HG03196 (cell line): ENCODE data around the gene ELAVL1.
"Not testable (repeated sequence)": the region's sequence is repeated elsewhere in the genome, so short reads cannot be mapped to it uniquely, and the experiment has no call there.

Source experiments
- ATAC-seq: cut with Tn5 transposase; IDR thresholded peaks from one replicate; pipeline ENCODE4 v1.9.1; 2021; ENCODE audit not compliant: unreplicated experiment

ELAVL1 gene

DNA sequence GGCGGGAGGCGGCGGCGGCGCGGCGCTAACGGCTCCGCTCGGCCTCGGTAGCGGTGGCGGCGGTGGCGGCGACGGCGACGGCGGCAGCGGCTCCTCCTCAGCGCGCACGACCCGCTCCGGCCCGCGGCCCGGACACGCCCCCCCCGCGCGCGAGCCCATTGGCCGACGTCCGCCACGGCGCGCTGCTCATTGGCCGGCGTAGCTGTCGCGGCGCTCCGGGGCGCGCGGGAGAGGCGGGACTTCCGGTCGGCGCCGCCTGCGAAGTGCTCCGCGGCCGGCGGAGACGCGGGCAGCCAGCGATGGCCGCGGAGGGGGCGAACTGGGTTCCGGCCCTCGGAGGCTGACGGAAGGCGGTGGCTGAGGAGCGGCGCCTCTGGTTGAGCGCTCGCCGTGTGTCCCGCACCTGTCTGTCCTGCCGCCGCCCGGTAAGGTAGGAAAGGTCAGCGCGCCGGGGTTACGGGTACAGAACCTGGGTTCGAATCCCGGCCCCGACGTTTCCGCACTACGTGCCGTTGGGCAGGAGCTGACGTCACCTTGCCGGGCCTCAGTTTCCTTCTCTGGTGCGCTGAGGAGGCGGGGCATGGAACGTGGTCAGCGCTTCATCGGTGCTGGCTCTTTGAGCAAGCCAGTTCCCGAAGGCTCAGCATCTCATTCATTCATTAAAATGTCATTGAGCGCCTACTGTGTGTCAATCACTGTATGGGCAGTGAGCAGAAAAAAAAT is at the start of gene ELAVL1:
TSS of gene ELAVL1 (minus strand) at position 108 of the 723 bp plus-strand sequence. CDS start 13,826 bp downstream, outside the sequence.
- ATAC-seq = peak; percentile 63

DNA sequence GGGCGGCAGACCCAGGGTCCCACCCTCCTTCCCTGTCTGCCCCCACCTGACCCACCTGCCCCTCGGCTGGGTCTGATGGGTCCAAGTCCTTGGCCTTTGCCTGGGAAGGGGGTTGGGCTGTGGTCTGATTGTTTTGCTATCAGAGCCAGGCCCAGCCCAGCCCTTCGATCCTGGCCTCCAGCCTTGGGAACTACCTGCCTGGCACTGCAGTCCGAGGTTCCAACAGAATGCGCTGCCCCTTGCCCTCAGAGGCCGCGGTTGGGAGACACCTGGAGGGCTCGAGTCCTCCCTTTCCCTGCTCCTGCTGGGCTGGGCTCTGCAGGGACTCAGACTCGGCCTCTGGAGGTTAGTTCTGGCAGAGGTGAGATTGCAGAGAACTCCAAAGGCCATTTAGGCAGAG is 48.7 kb upstream of the ELAVL1 start:
- no peak for ATAC-seq

DNA sequence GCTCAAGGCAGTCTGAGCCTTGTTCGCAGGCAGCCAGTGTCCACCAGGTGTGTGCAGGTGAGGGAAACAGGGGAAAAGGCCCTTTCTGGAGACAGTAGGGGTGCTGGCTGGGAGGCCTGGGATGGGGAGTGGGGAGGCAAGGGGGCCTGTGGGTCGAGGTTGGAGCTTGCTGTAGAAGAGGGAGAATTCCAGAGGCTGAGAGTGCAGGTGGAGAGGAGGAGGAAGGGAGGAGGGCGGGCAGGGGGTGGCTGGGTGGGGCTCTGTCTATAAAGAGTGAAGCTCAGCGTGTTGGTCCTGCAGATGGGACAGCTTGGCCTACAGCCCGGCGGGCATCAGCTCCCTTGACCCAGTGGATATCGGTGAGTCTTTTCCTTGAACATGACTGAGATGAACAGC is 47.0 kb upstream of the ELAVL1 start, which contains the start of gene CCL25:
TSS of gene CCL25 (plus strand) at position 297 of the 396 bp plus-strand sequence. CDS start 290 bp downstream, outside the sequence.
- no peak for ATAC-seq

DNA sequence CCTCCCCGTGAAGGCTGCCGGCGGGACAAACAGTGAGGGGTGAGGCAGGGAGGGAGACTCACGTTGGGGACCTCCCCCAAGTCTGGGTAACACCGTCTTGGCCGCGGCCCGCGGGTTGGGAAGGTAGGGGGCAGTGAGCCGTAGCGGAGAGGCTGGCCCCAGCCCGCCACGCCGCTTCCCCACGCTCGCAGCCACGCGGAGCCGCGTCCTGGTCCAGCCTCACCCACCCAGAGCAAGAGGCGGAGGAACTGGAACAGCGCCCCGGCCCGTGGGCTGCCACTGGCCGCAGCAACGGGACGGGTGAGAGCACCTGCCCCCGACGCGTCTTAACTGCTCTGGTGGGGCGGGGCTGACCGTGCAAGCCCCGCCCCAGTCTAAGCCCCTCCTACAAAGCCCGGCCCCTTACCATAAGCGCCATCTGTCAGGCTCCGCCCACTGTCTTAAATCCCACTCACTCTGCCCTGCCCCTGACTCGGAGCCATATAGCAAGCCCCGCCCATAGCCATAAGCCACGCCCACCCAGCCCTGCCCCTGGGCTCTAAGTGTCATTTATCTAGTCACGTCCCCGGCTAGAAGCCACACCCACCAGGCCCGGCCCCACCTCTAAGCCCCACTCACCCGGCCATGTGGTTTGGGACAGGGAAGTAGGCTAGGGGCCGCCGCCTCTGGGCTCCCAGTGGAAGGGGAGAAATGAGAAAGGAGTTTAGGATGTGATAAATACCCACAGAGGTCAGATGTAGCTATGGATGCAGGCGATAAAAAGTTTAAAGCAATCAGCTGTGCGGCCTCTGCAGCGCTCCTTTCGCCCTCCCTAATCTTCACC is 45.0 kb upstream of the ELAVL1 start:
- peak; percentile 77 for ATAC-seq

DNA sequence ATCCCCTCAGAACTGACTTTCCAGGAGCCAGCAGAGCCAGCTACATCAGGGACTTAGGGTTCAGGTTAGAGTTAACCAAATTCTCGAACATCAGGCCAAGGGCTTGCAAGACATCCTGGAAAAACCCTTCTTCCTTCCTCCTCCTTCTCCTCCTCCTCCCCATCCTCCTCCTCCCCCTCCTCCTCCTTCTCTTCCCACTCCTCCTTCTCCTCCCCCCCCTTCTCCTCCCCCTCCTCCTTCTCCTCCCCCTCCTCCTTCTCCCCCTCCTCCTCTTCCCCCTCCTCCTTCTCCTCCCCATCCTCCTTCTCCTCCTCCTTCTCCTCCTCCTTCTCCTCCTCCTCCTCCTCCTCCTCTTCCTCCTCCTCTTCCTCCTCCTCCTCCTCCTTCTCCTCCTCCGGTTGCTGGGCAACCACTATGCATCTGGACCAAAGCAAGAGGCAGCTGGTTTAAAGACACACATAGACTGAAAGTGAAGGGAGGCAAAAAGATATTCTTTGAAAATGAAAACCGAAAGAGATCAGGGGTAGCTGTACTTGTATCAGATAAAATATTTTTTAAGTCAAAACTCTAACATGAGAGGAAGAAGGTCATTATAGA is 41.2 kb upstream of the ELAVL1 start:
- no peak for ATAC-seq

DNA sequence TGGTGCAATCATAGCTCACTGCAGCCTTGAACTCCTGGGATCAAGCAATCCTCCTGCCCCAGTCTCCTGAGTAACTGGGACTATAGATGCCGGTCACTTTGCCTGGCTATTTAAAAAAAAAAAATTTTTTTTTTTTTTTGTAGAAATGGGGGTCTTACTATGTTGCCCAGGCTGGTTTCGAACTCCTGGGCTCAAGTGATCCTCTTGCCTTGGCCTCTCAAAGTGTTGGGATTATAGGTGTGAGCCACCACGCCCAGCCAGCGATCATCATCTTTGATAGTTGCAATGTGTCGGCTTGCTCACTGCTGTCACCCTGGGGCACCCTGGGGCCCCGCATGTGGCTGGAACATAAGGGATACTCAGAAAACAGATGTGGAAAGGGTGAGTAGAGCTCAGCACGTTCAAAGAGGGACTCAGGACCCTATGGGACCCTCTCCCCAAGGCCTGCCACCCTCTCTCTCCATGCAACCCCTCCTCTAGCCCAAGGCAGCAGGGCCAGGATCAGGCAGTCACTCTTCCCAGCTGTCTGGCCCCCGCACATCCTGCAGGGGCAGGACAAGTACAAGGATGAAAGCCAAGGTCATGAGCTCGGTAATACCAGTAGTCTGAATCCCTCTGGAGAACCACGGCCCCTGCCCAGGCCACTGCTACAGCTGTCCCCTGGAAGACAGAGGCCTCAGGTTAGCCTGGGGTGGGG is 40.6 kb upstream of the ELAVL1 start:
- no peak for ATAC-seq

DNA sequence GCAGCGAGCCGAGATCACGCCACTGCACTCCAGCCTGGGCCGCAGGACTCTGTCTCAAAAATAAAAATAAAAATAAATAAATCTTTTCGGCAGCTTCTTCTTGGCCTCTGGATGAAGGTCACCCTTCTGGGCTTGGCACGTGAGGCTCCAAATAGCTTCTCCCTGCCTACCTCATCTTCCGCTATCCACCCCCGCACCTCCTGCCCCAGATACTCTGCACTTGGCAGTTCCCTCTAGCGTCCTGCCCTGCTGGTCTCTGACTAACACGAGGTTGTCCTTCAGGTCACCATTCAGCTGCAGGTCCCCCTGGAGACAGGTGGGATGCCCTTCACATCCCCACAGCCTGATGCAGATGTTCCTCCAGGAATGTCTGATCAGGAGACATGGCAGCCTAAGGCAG is 38.6 kb upstream of the ELAVL1 start:
- ATAC-seq = no peak

DNA sequence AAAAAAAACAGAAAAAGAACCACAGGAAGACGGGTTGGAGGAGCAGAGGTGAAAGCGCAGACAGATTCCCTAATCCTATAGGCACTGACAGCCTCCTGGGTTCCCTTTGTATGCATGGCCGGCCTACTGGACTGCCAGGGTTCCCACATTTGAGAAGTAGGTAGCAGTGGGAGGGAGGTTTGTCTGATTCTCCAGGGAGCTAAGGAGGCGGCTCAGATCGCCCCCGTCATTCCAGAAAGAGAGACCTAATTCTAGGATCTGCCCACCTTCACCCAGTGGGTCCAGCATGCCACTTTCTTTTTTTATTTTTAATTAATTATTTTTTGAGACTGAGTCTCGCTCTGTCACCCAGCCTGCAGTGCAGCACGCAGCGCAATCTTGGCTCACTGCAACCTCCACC is 37.5 kb upstream of the ELAVL1 start:
- no peak for ATAC-seq

DNA sequence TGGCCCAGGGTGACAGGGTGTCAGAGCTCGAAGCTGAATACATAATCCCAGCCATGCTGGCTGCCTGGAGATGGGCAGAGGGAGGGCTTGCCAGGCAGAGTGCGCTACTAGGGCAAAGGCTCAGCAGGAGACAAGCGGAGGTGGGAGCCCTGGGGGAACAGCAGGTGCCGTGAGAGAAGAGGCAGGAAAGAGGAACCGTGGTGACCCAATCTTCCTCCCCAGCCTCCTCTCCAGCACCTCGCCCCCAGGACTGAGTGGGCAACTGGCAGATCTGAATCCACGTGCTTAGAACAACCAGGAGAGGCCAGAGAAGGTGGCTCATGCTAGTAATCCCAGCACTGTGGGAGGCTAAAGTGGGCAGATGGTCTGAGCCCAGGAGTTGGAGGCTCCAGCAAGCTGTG is 36.1 kb upstream of the ELAVL1 start:
- no peak for ATAC-seq

DNA sequence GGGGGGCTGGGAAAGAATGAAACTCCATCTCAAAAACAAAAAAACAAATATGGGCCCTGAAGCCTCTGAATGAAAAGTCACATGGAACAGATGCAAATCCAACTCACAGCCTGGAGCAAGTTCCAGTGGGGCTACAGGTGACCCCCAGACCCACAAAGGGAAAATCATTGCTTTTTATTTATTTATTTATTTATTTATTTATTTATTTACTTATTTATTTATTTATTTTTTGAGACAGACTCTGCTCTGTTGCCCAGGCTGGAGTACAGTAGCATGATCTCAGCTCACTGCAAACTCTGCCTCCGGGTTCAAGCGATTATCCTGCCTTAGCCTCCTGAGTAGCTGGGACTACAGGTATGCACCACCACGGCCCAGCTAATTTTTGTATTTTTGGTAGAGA is 33.8 kb upstream of the ELAVL1 start:
- ATAC-seq = no peak

DNA sequence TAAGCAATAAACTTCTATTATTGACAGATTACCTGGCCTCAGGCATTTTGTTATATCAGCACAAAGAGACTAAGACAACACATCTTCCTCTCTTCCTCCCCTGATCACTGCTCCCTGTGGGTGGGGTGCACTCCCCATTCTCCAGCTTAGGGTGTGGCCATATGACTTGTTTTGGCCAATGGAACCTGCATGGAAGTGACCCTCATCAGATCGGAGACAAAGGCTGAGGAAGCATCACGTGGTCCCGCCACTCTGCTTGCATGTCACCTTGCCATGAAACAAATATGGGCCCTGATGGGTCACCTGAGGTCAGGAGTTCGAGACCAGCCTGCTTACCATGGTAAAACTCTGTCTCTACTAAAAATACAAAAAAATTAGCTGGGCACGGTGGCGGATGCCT is 33.4 kb upstream of the ELAVL1 start:
- no peak for ATAC-seq

DNA sequence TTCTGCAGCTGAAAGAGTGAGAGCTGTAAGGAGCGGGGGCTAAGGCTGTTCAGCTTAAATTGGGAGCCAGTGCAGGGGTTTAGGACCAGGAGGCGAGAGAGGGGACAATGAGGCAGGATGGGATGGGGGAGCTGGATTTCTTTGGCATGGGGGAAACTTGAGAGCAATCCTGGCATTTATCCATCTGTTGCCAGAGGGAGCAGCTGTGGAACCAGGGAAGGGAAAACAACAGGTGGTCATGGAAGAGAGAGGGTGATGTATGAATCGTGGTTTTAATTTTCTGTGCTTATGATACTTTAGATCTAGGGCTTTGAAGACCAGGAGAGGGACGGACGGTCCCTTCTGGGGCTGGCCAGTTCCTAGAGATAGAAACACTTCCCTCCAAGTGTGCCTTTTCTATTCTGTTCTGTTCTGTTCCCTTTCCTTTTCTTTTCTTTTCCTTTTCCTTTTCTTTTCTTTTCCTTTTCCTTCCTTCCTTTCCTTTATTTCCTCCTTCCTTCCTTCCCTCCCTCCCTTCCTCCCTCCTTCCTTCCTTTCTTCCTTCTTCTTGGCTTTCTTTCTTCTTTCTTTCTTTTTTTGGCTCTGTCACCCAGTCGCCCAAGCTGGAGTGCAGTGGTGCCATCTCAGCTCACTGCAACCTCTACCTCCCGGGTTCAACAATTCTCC is 31.1 kb upstream of the ELAVL1 start:
- ATAC-seq = no peak

DNA sequence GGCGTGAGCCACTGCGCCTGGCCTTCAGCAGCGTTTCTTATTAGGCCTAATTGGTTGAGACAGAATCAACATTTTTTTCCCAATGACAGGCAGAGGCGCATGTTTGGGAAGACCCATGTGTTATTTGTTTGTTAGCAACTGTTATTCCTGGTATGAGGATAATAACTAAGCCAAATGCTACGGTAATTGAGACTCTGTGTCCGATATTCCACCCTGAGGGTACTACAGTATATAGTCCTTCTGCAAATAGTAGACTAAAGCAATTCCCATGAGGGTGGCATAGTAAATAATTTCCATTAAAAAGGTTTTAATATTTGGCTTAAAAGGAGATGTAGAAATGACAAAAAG is 28.7 kb upstream of the ELAVL1 start:
- ATAC-seq = no peak

DNA sequence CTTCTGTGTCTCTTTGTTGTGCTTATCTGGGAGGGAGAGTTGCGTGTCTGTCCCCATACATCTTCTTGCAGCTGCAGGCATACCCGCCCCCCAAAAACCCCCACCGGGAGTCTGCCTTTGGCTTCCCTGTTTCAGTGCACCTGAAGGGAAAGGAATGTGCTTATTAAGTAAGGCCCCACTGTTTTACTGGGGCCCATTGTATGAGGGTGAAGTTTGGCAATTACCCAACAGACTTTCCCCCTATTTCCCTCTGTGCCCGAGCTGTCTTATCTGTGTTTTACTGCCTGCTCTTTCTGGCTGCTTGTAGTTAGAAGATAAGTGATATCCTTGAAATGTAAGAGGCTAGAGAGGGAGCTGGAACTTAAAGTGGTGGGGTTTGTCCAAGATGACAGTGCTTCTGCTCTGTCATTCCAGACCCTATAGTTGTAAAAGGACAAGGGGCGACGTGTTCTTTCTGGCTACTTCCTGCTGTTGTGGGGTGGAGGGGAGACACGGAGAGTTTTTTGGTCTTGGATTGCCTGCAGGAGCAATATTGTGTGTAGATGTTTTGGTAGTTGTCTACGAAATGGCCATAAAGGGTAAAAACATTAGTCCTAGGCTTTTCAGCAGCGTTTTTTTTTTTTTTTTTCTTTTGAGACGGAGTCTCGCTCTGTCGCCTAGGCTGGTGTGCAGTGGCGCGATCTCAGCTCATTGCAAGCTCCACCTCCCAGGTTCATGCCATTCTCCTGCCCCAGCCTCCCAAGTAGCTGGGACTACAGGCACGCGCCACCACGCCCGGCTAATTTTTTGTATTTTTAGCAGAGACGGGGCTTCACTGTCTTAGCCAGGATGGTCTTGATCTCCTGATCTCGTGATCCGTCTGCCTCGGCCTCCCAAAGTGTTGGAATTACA is 28.1 kb upstream of the ELAVL1 start:
- ATAC-seq = not testable (repeated sequence)

DNA sequence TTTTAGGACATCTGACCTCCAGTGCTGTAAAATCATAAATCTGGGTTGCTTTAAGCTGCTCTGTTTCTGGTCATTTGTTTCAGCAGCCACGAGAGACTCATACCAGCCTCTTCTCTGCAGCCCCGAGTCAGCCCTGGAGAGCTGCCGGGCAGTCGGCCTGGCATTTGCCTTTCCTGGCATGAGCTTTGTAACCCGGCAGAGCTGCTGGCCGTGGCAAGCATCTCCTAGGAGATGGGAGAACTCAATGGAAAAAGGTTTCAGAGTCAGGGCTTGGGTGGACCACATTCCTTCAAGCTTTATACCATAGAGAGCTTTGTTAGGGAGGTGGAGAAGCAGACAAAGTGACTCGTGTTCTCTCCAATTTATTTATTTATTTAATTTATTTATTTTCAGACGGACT is 25.5 kb upstream of the ELAVL1 start:
- ATAC-seq = no peak

DNA sequence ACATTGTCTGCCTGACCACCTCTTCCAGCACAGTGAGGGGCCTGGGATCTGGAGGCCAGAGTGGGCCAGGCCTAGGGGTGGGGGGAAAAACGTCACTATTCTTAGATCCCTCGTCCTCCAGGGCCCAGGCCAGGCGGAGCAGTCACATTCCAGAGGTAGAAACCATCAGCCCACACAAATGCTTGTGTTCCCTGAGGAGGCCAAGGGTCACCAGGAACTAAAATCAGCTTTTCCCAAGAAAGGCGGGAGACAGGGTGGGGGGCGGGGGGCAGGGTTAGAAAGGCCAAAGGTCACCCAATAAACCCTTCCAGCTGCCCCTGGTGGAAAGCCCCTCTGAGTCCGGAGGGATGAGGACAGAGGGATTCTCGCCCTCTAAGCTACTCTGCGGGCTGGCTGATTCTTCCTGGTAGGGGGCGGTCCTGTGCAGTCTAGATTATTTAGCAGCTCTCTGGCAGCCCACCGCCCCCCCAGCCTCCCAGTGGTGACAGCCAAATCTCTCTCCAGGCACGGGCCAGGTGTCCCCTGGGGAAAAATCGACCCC is 23.6 kb upstream of the ELAVL1 start:
- no peak for ATAC-seq

DNA sequence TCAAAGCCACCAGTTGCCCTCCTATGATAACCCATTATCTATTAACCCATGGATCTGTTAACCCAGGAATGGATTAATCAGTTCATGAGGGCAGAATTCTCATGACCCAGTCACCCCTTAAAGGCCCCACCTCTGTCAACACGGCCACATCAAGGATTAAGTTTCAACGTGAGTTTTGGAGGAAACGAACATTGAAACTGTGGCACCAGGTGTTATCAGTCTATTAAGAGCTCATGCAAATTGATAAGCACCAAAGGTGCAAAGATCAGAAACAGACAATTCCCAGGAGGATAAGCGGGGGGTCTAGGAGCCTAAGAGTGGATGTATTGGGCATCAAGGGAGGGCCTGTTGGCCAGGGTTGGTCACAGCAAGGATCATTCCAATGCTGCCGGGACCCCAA is 19.9 kb upstream of the ELAVL1 start:
- ATAC-seq = no peak

DNA sequence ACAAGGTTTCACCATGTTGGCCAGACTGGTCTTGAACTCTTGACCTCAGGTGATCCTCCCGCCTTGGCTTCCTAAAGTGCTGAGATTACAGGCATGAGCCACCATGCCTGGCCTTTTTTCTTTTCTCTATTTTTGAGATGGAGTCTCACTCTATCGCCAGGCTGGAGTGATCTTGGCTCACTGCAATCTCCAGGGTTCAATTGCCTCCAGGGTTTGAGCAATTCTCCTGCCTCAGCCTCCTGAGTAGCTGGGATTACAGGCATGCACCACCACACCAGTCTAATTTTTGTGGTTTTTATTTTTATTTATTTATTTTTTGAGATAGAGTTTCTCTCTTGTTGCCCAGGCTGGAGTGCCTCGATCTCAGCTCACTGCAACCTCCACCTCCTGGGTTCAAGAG is 18.8 kb upstream of the ELAVL1 start:
- ATAC-seq = not testable (repeated sequence)

DNA sequence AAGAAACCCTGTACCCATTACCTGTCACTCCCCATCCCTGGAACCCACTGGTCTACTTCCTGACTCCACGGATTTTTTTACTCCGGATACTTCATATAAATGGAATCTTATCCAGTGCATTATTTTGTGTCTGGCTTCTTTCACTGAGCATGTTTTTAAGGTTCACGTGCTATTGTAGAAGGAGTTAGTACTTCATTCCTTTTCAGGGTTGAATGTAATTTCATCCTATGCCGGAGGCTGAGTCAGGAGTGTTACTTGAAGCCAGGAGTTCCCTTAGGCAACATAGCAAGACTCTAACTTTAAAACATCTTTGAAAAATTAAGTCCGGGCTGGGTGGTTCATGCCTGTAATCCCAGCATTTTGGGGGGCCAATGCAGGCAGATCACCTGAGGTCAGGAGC is 17.9 kb upstream of the ELAVL1 start:
- no peak for ATAC-seq

DNA sequence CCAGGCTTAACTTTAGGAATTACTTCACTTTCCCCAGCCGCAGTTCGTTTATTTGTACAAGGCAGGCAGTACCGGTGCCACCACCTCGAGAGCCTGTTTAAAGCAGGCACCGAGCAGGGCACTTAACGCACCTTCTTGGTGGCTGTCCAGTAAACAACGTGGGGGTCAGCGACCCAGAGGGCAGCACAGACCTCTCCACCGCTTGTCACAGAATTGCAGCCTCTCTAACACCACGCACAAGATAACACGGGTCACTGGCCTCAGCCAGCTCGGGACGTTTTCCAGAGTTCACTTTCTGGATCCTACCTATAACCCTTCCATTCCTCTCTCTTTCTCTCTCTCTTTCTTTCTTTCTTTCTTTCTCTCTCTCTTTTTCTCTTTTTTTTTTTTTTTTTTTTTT is 16.8 kb upstream of the ELAVL1 start:
- ATAC-seq = no peak
